Measurements from ENCODE around the gene COL21A1. TPM values are rescaled to one million over a fixed set of nuclear protein-coding genes. Genes with fewer than 3 reads are reported as not detected.

COL21A1 gene
- total and polyA plus RNA-seq, 2 of the 4 experiments (the other 2 are of a cell fraction), result 0.05 TPM; not detected in 1

DNA sequence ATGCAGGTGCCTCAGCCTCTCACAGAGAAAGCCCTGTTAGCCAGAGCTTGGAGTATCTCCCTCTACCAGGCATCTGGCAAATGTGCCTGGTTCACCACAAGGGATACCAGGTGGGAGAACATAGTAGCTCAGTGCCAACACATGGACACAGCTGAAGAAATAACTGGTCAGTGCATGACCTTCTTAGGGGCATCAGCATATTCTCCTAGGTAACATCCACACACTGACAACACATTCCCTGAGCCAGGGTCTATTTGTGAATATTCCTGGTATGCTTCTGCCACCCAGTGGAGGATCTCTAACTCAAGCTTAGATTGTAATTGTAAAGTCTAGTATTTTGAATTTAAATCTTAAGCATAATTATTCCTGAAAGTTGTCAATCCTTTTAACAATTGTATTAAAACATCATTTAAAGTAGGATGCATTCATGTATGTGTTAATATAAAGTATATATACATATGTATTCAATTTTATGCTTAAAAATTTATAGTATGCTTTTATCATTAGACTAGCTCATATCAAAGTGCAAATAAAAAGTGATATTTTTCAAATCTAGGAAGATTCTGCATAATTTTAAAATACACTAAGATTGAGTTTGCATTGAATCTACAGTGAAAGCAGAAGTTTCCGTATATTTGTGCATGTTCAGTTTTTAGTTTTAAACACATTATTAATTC is 45.3 kb upstream of the COL21A1 start:
- dilution Hi-C loops (cut with HindIII; ENCODE audit: low sequenced_read_pairs, unreplicated experiment), result no loop called here
- WGBS, 2 experiments (ENCODE audit: extremely low coverage in 2 of 2, insufficient read length in 1 of 2), result no CpG with 5 or more reads among the region's 1 CpG
- TF ChIP-seq NFE2L2 (IDR thresholded peaks at IDR 0.05; ENCODE audit: low read depth, low read length) (no peak), MAFK (IDR thresholded peaks at IDR 0.05; ENCODE audit: low read depth, low read length) (no peak), FOS (IDR thresholded peaks at IDR 0.05; ENCODE audit: low read depth, low read length) (no peak), POLR2A (IDR thresholded peaks at IDR 0.05; ENCODE audit: low read depth, low read length) (no peak), MXI1 (IDR thresholded peaks at IDR 0.05; ENCODE audit: borderline replicate concordance, low read depth, low read length) (no peak), RAD21 (IDR thresholded peaks at IDR 0.05; ENCODE audit: low read length) (peak; percentile 90), MAZ (IDR thresholded peaks at IDR 0.05; ENCODE audit: borderline replicate concordance, low read depth, low read length) (no peak), CEBPB (IDR thresholded peaks at IDR 0.05; ENCODE audit: low read depth, low read length) (no peak), CHD1 (IDR thresholded peaks at IDR 0.05; ENCODE audit: low read depth, low read length) (no peak), RCOR1 (IDR thresholded peaks at IDR 0.05; ENCODE audit: insufficient replicate concordance, low read length) (no peak), SMC3 (IDR thresholded peaks at IDR 0.05; ENCODE audit: low read depth, low read length) (peak; percentile 87), BHLHE40 (IDR thresholded peaks at IDR 0.05; ENCODE audit: low read depth, low read length) (no peak)
- TF ChIP-seq, protein P1, sequence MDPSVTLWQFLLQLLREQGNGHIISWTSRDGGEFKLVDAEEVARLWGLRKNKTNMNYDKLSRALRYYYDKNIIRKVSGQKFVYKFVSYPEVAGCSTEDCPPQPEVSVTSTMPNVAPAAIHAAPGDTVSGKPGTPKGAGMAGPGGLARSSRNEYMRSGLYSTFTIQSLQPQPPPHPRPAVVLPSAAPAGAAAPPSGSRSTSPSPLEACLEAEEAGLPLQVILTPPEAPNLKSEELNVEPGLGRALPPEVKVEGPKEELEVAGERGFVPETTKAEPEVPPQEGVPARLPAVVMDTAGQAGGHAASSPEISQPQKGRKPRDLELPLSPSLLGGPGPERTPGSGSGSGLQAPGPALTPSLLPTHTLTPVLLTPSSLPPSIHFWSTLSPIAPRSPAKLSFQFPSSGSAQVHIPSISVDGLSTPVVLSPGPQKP (IDR thresholded peaks at IDR 0.05; ENCODE audit: borderline replicate concordance, low read depth, low read length), result no peak
- TF ChIP-seq, protein P2, sequence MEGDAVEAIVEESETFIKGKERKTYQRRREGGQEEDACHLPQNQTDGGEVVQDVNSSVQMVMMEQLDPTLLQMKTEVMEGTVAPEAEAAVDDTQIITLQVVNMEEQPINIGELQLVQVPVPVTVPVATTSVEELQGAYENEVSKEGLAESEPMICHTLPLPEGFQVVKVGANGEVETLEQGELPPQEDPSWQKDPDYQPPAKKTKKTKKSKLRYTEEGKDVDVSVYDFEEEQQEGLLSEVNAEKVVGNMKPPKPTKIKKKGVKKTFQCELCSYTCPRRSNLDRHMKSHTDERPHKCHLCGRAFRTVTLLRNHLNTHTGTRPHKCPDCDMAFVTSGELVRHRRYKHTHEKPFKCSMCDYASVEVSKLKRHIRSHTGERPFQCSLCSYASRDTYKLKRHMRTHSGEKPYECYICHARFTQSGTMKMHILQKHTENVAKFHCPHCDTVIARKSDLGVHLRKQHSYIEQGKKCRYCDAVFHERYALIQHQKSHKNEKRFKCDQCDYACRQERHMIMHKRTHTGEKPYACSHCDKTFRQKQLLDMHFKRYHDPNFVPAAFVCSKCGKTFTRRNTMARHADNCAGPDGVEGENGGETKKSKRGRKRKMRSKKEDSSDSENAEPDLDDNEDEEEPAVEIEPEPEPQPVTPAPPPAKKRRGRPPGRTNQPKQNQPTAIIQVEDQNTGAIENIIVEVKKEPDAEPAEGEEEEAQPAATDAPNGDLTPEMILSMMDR (conservative IDR thresholded peaks at IDR 0.05; ENCODE audit: low read depth, low read length), result peak; percentile 79
- TF ChIP-seq, protein P3, sequence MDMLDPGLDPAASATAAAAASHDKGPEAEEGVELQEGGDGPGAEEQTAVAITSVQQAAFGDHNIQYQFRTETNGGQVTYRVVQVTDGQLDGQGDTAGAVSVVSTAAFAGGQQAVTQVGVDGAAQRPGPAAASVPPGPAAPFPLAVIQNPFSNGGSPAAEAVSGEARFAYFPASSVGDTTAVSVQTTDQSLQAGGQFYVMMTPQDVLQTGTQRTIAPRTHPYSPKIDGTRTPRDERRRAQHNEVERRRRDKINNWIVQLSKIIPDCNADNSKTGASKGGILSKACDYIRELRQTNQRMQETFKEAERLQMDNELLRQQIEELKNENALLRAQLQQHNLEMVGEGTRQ (IDR thresholded peaks at IDR 0.05; ENCODE audit: low read depth, low read length), result no peak

More for the DNA sequence above, 45.3 kb upstream of the COL21A1 start:
- Histone ChIP-seq H3K18ac (ENCODE audit: low read depth, low read length) (no peak overlapping the region), H4K20me1 (ENCODE audit: insufficient read depth, low read length) (no peaks in the 10 kb centered on the region), H3K14ac (replicated peaks; ENCODE audit: low read depth, low read length) (no peak overlapping the region), H2AK5ac (ENCODE audit: low read depth, low read length) (no peak overlapping the region), H3K27me3 (ENCODE audit: control insufficient read depth, insufficient read depth, low read length) (no peaks in the 10 kb centered on the region; the same call in 1 of the 2 replicates), H3K4me1 (ENCODE audit: control insufficient read depth, insufficient read depth, low read length) (no peaks in the 10 kb centered on the region), H3K4ac (ENCODE audit: low read depth, low read length) (no peak overlapping the region), H2AK9ac (replicated peaks; ENCODE audit: low read depth, low read length, poor library complexity) (peak overlapping the region; percentile 70), H4K91ac (ENCODE audit: insufficient read depth, low read depth, low read length) (no peak overlapping the region), H3K9ac (ENCODE audit: low read depth, low read length) (no peak overlapping the region), H3K9me1 (ENCODE audit: insufficient read depth, low read length) (no peaks in the 10 kb centered on the region), H3K56ac (ENCODE audit: extremely low read depth, insufficient read depth, low read length) (no peak overlapping the region), H3K36me3 (ENCODE audit: control insufficient read depth, insufficient read depth, low read length) (no peaks in the 10 kb centered on the region), H3K27ac (ENCODE audit: insufficient read depth, low read length) (no peak overlapping the region), H3K9me3 (ENCODE audit: control insufficient read depth, insufficient read depth, low read length) (no peaks in the 10 kb centered on the region), H3K4me2 (ENCODE audit: low read depth, low read length) (no peak overlapping the region), H2BK120ac (ENCODE audit: low read depth, low read length) (no peak overlapping the region), H2BK5ac (ENCODE audit: low read depth, low read length, poor library complexity, severe bottlenecking) (no peak overlapping the region), H4K8ac (ENCODE audit: low read depth in 2 of 2, low read length in 2 of 2) (no peak overlapping the region), H3K79me1 (ENCODE audit: low read depth in 1 of 2, low read length in 2 of 2) (no peaks in the 10 kb centered on the region), H2AFZ (replicated peaks; ENCODE audit: low read length, poor library complexity) (peak overlapping the region; percentile 83), H2BK20ac (ENCODE audit: low read depth, low read length) (no peak overlapping the region), H2BK15ac (ENCODE audit: low read depth, low read length) (no peak overlapping the region), H3K23ac (ENCODE audit: low read depth, low read length) (no peak overlapping the region), H4K5ac (ENCODE audit: low read depth, low read length) (no peak overlapping the region; the same call in 1 of the 2 replicates), H3K4me3 (ENCODE audit: insufficient read depth, low read depth, low read length) (no peak overlapping the region)
- BruUV-seq (replicated peaks), result no TSS peak
- intact Hi-C loops (cut with micrococcal nuclease) (loop anchor here (1.0 to 2.0 kb wide), 3 partner anchors 312 to 1016 kb away; no protein-coding TSS in a partner anchor), in situ Hi-C loops (cut with MboI; ENCODE audit: low sequenced_read_pairs) (loop anchor here (5.0 to 25.0 kb wide), 3 partner anchors 310 to 1005 kb away; no protein-coding TSS in a partner anchor)
- POLR2A ChIA-PET (ENCODE audit: unreplicated experiment), result no interaction called here
- peak; percentile 92 for ATAC-seq (ENCODE audit: low read depth)
- peak; percentile 62 for DNase-seq
- CTCF ChIA-PET, result interaction anchor here (0.6 to 1.6 kb wide), 7 partner anchors 13 to 1016 kb away, joined by 3 to 8 read pairs (median 3); no protein-coding TSS in a partner anchor

Data from IMR-90 (cell line).